Measurements from ENCODE around the gene LINGO3. TPM values are rescaled to one million over a fixed set of nuclear protein-coding genes. Genes with fewer than 3 reads are reported as not detected.
A peak's percentile ranks its signal among the peaks of the same experiment; 100 is the strongest.

The LINGO3 gene
- total and polyA plus RNA-seq, 12 donors, result 0.11 TPM; not detected in 11

DNA sequence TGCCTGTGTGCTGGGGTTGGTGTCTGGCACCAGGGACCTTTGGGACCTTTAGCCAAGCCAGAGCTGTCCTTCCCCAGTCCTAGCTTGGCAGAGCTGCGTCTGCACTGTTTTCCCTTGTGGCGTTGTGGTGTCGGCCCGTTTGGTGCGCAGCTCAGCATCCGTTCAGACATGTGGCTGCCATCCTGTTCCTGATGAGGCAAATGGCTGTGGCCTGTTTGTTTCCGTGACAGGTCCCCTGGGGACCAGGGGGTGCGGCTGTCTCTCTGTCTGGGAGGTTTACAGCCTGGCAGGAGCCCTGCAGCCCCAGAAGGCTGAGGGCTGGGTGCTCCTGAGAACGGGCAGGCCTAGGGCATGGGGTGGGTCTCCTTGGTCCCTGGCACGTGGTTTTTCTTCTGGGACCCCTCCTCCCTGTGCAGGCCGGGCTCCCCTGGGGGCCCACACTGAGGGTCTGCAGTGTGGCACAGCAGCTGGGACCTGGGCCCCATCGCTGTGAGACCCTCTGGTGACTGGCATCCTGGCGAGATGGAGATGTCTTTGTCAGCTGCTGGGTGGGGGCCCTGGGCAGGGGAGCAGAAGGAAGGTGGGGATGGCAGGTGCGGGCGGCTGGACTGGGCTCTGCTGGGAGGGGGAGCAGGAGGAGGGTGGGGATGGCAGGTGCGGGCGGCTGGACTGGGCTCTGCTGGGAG, 24.5 kb upstream of the LINGO3 start:
- intact Hi-C loops (cut with DNase I), result no loop called here
- Histone ChIP-seq H3K4me3 (no peak overlapping the region), H3K9me3 (replicated peaks in 1 of 3) (no peaks in the 10 kb centered on the region), H3K36me3 (replicated peaks in 1 of 2) (no peaks in the 10 kb centered on the region), H3K4me1 (replicated peaks in 1 of 2) (peaks cover 15 to 20% of the 10 kb centered on the region in 2 donors), H3K27ac (peak overlapping the region in 1 of 5 donors; percentile 19), H3K27me3 (no peaks in the 10 kb centered on the region)
- TF ChIP-seq POLR2A (IDR thresholded peaks at IDR 0.05), result no peak
- TF ChIP-seq CTCF (IDR thresholded peaks at IDR 0.05), result no peak
- peak in 1 of 7 donors; percentile 62 for DNase-seq
- 61 to 71% (median 68%) methylated on average over 6 to 17 of the region's 17 CpGs for WGBS, 4 donors

DNA sequence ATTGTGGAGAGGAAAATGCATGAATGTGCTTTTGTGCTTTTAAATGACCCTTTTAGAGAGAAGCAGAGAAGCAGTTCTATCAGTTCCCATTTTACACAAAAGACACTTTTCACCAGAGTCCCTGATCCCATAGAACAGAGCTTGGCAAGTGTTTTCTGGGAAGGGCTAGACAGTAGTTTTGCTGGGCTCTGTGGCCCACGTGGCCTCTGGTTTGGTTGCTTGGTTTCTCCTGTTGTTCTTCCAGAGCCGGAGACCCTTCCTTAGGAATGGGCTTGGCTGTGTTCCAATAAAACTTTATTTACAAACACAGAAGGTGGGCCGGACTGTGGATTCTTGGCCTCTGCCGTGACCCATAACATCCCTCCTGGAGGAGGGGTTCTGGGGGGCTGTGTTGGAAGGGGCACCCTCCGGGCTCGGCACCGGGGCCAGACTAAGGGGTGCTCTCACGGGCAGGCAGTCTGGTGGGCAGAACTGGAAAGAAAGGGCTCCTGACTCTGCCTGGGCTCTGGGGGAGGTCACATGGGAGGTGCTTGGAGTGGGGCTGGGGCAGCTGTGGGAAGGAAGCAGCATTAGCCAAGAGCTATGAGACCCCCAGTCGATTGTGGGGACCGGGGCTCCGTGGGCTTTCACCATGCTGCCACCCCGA, 23.8 kb upstream of the LINGO3 start:
- 64 to 91% (median 72%) methylated on average over 7 to 12 of the region's 12 CpGs for WGBS, 4 donors
- TF ChIP-seq POLR2A (IDR thresholded peaks at IDR 0.05) (no peak), CTCF (IDR thresholded peaks at IDR 0.05) (no peak)
- intact Hi-C loops (cut with DNase I), result no loop called here
- Histone ChIP-seq H3K27me3 (no peaks in the 10 kb centered on the region), H3K36me3 (replicated peaks in 1 of 2) (no peaks in the 10 kb centered on the region), H3K27ac (peak overlapping the region in 1 of 5 donors; percentile 19), H3K4me3 (no peak overlapping the region), H3K4me1 (replicated peaks in 1 of 2) (peaks cover 17 to 27% of the 10 kb centered on the region in 2 donors), H3K9me3 (replicated peaks in 1 of 3) (no peaks in the 10 kb centered on the region)
- DNase-seq, result no peak

- WGBS, 4 donors, result 76 to 82% (median 77%) methylated on average over 13 to 20 of the region's 20 CpGs
- H3K27ac ChIP-seq, result no peak overlapping the region
- H3K9me3 ChIP-seq (replicated peaks in 1 of 3), result no peaks in the 10 kb centered on the region
- intact Hi-C loops (cut with DNase I), result no loop called here
- H3K27me3 ChIP-seq, result no peaks in the 10 kb centered on the region
- peaks cover 0 to 2% of the 10 kb centered on the region in 2 donors for H3K36me3 ChIP-seq (replicated peaks in 1 of 2)
- no peak for DNase-seq
- peaks cover 17 to 27% of the 10 kb centered on the region in 2 donors for H3K4me1 ChIP-seq (replicated peaks in 1 of 2)
- TF ChIP-seq CTCF (IDR thresholded peaks at IDR 0.05), result no peak
- TF ChIP-seq POLR2A (IDR thresholded peaks at IDR 0.05), result no peak
- H3K4me3 ChIP-seq, result no peak overlapping the region
Measured at GRCh38 chr19:2330632-2331284, 22.8 kb upstream of the LINGO3 start.

GRCh38 chr19:2330255-2330631, 22.3 kb upstream of the LINGO3 start:
- Histone ChIP-seq H3K4me3 (no peak overlapping the region), H3K27me3 (no peaks in the 10 kb centered on the region), H3K9me3 (replicated peaks in 1 of 3) (no peaks in the 10 kb centered on the region), H3K36me3 (replicated peaks in 1 of 2) (peaks cover 0 to 5% of the 10 kb centered on the region in 2 donors), H3K4me1 (replicated peaks in 1 of 2) (peaks cover 17 to 27% of the 10 kb centered on the region in 2 donors), H3K27ac (no peak overlapping the region)
- DNase-seq, result no peak
- TF ChIP-seq CTCF (IDR thresholded peaks at IDR 0.05) (no peak), POLR2A (IDR thresholded peaks at IDR 0.05) (no peak)
- WGBS, 4 donors, result 78 to 86% (median 81%) methylated on average over 9 to 10 of the region's 10 CpGs
- intact Hi-C loops (cut with DNase I), result no loop called here
